SHP77 (cell line): ENCODE measurements around the gene GPR35.

Source experiments
- DNase-seq, 2 experiments: peaks; one replicate each; lab custom pipeline; 2025; lab: John Stamatoyannopoulos, UW

The GPR35 gene

GRCh38 chr2:240589375-240589774 is 35.9 kb upstream of the GPR35 start:
- no peak for DNase-seq

GRCh38 chr2:240589850-240590525 is 35.3 kb upstream of the GPR35 start:
- DNase-seq, result no peak

GRCh38 chr2:240590681-240591111 is 34.6 kb upstream of the GPR35 start:
- DNase-seq, result no peak

GRCh38 chr2:240591226-240591625 is 34.1 kb upstream of the GPR35 start:
- DNase-seq, result no peak

- no peak for DNase-seq
Measured at GRCh38 chr2:240591784-240592183, 33.5 kb upstream of the GPR35 start.

- no peak for DNase-seq
Measured at GRCh38 chr2:240593026-240593702, 32.1 kb upstream of the GPR35 start.

- DNase-seq, result no peak
Measured at GRCh38 chr2:240593703-240594451, 31.4 kb upstream of the GPR35 start.

- no peak for DNase-seq
Measured at GRCh38 chr2:240594511-240595380, 30.5 kb upstream of the GPR35 start.

GRCh38 chr2:240595381-240596079 is 29.8 kb upstream of the GPR35 start:
- DNase-seq, result no peak

GRCh38 chr2:240596080-240596460 is 29.2 kb upstream of the GPR35 start:
- DNase-seq, result no peak

- no peak for DNase-seq
Measured at GRCh38 chr2:240596491-240596931, 28.8 kb upstream of the GPR35 start.

- DNase-seq, result no peak
Measured at GRCh38 chr2:240597054-240597418, 28.2 kb upstream of the GPR35 start.

- DNase-seq, result no peak
Measured at GRCh38 chr2:240597419-240598181, 27.7 kb upstream of the GPR35 start.

GRCh38 chr2:240598311-240598911 is 26.9 kb upstream of the GPR35 start:
- DNase-seq, result no peak

GRCh38 chr2:240599141-240599583 is 26.1 kb upstream of the GPR35 start:
- no peak for DNase-seq

GRCh38 chr2:240600451-240600961 is 24.8 kb upstream of the GPR35 start:
- no peak for DNase-seq

GRCh38 chr2:240601061-240601830 is 24.0 kb upstream of the GPR35 start:
- DNase-seq, result no peak

- DNase-seq, result no peak
Measured at GRCh38 chr2:240601831-240602160, 23.5 kb upstream of the GPR35 start.
